GM12878 (cell line): ENCODE results near the gene ADSS2. TPM values are rescaled to one million over a fixed set of nuclear protein-coding genes. Genes with fewer than 3 reads are reported as not detected.
A peak's percentile ranks its signal among the peaks of the same experiment; 100 is the strongest.

ENCODE experiments used
- BHLHE40 ChIP-seq, 2 experiments: fragments of 450-650 bp in 1 of 2; IDR thresholded peaks; 2 replicates each; pipeline ENCODE4 v1.6.1; 2011 to 2017; ENCODE audit warnings: low read depth in 2 of 2, borderline replicate concordance in 1 of 2, improper control_type of control experiment in 1 of 2, low read length in 1 of 2, mild to moderate bottlenecking in 1 of 2
- CREB1 ChIP-seq: IDR thresholded peaks from 2 replicates; pipeline ENCODE4 v1.6.1; 2012; ENCODE audit warnings: low read depth, mild to moderate bottlenecking, inconsistent platforms
- DPF2 ChIP-seq: fragments of 450-650 bp; IDR thresholded peaks from 2 replicates; pipeline ENCODE4 v1.6.1; 2017; ENCODE audit warnings: mild to moderate bottlenecking
- E2F4 ChIP-seq: IDR thresholded peaks from 2 replicates; pipeline ENCODE4 v1.6.1; 2012; ENCODE audit warnings: low read depth, low read length, improper control_type of control experiment
- FOXK2 ChIP-seq: fragments of 450-650 bp; IDR thresholded peaks from 2 replicates; pipeline ENCODE4 v1.6.1; 2017; ENCODE audit warnings: mild to moderate bottlenecking, moderate library complexity
- HCFC1 ChIP-seq: fragments of 150-350 bp; IDR thresholded peaks from 2 replicates; pipeline ENCODE4 v1.6.1; 2014; ENCODE audit warnings: low read length
- HDAC2 ChIP-seq: fragments of 200-600 bp; sonication (generic); IDR thresholded peaks from 2 replicates; pipeline ENCODE4 v1.6.1; 2017
- NFXL1 ChIP-seq: fragments of 450-650 bp; IDR thresholded peaks from 2 replicates; pipeline ENCODE4 v1.6.1; 2017; ENCODE audit warnings: antibody characterized with exemption, mild to moderate bottlenecking, borderline replicate concordance
- NR2F1 ChIP-seq: fragments of 450-650 bp; conservative IDR thresholded peaks from 2 replicates; pipeline ENCODE4 v1.6.1; 2017; ENCODE audit warnings: mild to moderate bottlenecking
- POLR2A ChIP-seq: IDR thresholded peaks from 2 replicates; pipeline ENCODE4 v1.6.1; 2011; ENCODE audit warnings: low read depth, mild to moderate bottlenecking, low read length
- POLR2AphosphoS2 ChIP-seq: IDR thresholded peaks from 2 replicates; pipeline ENCODE4 v1.6.1; 2011; ENCODE audit warnings: low read depth, mild to moderate bottlenecking, low read length, improper control_type of control experiment, moderate library complexity
- RAD21 ChIP-seq: IDR thresholded peaks from 2 replicates; pipeline ENCODE4 v1.6.1; 2011; ENCODE audit warnings: mild to moderate bottlenecking, low read depth, low read length, moderate library complexity; ENCODE audit not compliant: insufficient read depth
- RBBP5 ChIP-seq: fragments of 200-600 bp; sonication (generic); conservative IDR thresholded peaks from 2 replicates; pipeline ENCODE4 v1.6.1; 2016
- SIX5 ChIP-seq: IDR thresholded peaks from 2 replicates; pipeline ENCODE4 v1.6.1; 2011; ENCODE audit warnings: mild to moderate bottlenecking, low read depth, low read length, moderate library complexity; ENCODE audit not compliant: severe bottlenecking
- STAT1 ChIP-seq: fragments of 450-650 bp; conservative IDR thresholded peaks from 2 replicates; pipeline ENCODE4 v1.6.1; 2014; ENCODE audit warnings: antibody characterized with exemption, mild to moderate bottlenecking
- YY1 ChIP-seq: IDR thresholded peaks from 2 replicates; pipeline ENCODE4 v1.6.1; 2011; ENCODE audit warnings: low read depth, mild to moderate bottlenecking, low read length
- polyA plus RNA-seq, 11 experiments: library from polyadenylated mRNA; depleted of rRNA in 4 of 11; unstranded in 6 of 11; stranded (reverse) in 5 of 11; fragments of >200 nt; fragmentation: Nextera tagmentation in 4 of 11; fragmentation: Illumina TruSeq in 1 of 11; extraction: Ambion mirVana in 4 of 11; extraction: Trizol in 1 of 11; gene quantifications; 1 replicate in 1 of 11; 2 replicates in 10 of 11; pipeline versions ENCODE4 v1.2.1 to v1.2.3, GENCODE V29; 2011 to 2016; ENCODE audit warnings: inconsistent platforms in 2 of 11, missing spikeins in 2 of 11, low read depth in 1 of 11
- total RNA-seq, 4 experiments: library from RNA; depleted of rRNA in 3 of 4; stranded (reverse); fragments of >200 nt in 3 of 4; fragmentation: Illumina TruSeq in 1 of 4; extraction: Trizol in 1 of 4; gene quantifications; 2 replicates each; pipeline versions ENCODE4 v1.2.1 to v1.2.3, GENCODE V29; 2013 to 2021
- TF ChIP-seq, protein P1 (sequence below): fragments of 450-650 bp; IDR thresholded peaks from 2 replicates; pipeline ENCODE4 v1.6.1; 2014; ENCODE audit warnings: mild to moderate bottlenecking
- TF ChIP-seq, protein P2 (sequence below): IDR thresholded peaks from 2 replicates; pipeline ENCODE4 v1.6.1; 2011; ENCODE audit warnings: borderline replicate concordance, low read depth, mild to moderate bottlenecking, moderate library complexity, low read length; ENCODE audit not compliant: insufficient read depth, poor library complexity, severe bottlenecking
- TF ChIP-seq, protein P3 (sequence below): fragments of 450-650 bp; formaldehyde crosslinking; IDR thresholded peaks from 2 replicates; pipeline ENCODE4 v1.4.0; 2022; ENCODE audit warnings: mild to moderate bottlenecking, moderate library complexity
- TF ChIP-seq, protein P4 (sequence below): IDR thresholded peaks from 2 replicates; pipeline ENCODE4 v1.6.1; 2012; ENCODE audit warnings: low read depth, low read length, improper control_type of control experiment
- TF ChIP-seq, protein P5 (sequence below): IDR thresholded peaks from 2 replicates; pipeline ENCODE4 v1.6.1; 2011; ENCODE audit warnings: mild to moderate bottlenecking, low read depth, low read length, moderate library complexity; ENCODE audit not compliant: insufficient replicate concordance

ADSS2 gene
- total and polyA plus RNA-seq, 10 of the 15 experiments (the other 5 are each of a cell fraction or from before 2014, with no cell fraction given), result 8.1 to 49.3 (median 40.6) TPM

DNA sequence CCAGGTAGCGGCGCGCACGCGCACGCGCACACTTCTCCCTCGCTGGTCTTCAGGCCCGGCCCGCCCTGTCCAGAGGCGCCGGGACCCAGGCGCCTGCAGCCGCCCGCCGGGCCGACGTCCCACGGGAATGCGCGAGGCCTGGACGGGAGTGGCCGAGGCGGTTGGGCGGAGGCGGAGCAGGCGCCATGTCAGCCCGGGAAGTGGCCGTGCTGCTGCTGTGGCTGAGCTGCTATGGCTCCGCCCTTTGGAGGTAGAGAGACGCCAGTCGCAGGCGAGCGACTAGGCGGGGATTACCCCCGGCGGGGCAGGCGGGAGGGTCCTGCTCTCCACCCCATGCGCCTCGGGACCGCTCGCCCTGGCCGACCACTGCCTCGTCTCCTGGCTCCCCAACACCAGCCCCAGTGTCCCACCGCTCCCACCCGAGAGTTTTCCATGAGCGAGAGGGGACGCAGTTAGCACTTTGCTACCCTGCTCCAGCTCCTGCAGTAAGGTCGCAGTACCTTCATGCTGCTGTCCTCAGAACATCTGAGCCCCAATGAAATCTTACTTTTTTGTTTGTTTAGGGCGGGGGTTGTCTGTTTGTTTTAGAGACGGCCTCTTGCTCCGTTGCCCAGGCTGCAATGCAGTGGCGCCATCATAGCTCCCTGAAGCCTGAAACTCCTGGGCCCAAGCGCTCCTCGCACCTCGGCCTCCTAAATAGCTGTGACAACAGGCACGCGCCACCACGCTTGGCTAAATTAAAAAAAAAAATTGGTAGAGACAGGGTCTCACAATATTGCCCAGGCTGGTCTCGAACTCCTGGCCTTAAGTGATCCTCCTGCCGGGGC is 9.7 kb upstream of the ADSS2 start, which contains the start of gene CATSPERE (continued):
- TF ChIP-seq STAT1, result no peak
- peak; percentile 58 for TF ChIP-seq DPF2
- TF ChIP-seq NR2F1, result 0 out of 2 replicates have a peak, but pooled peaks have one; percentile 15
- TF ChIP-seq E2F4, result no peak
- TF ChIP-seq, protein P1, sequence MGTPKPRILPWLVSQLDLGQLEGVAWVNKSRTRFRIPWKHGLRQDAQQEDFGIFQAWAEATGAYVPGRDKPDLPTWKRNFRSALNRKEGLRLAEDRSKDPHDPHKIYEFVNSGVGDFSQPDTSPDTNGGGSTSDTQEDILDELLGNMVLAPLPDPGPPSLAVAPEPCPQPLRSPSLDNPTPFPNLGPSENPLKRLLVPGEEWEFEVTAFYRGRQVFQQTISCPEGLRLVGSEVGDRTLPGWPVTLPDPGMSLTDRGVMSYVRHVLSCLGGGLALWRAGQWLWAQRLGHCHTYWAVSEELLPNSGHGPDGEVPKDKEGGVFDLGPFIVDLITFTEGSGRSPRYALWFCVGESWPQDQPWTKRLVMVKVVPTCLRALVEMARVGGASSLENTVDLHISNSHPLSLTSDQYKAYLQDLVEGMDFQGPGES, result no peak
- TF ChIP-seq, protein P2, sequence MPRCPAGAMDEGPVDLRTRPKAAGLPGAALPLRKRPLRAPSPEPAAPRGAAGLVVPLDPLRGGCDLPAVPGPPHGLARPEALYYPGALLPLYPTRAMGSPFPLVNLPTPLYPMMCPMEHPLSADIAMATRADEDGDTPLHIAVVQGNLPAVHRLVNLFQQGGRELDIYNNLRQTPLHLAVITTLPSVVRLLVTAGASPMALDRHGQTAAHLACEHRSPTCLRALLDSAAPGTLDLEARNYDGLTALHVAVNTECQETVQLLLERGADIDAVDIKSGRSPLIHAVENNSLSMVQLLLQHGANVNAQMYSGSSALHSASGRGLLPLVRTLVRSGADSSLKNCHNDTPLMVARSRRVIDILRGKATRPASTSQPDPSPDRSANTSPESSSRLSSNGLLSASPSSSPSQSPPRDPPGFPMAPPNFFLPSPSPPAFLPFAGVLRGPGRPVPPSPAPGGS, result no peak
- TF ChIP-seq NFXL1, result no peak
- no peak for TF ChIP-seq SIX5
- TF ChIP-seq, protein P3, sequence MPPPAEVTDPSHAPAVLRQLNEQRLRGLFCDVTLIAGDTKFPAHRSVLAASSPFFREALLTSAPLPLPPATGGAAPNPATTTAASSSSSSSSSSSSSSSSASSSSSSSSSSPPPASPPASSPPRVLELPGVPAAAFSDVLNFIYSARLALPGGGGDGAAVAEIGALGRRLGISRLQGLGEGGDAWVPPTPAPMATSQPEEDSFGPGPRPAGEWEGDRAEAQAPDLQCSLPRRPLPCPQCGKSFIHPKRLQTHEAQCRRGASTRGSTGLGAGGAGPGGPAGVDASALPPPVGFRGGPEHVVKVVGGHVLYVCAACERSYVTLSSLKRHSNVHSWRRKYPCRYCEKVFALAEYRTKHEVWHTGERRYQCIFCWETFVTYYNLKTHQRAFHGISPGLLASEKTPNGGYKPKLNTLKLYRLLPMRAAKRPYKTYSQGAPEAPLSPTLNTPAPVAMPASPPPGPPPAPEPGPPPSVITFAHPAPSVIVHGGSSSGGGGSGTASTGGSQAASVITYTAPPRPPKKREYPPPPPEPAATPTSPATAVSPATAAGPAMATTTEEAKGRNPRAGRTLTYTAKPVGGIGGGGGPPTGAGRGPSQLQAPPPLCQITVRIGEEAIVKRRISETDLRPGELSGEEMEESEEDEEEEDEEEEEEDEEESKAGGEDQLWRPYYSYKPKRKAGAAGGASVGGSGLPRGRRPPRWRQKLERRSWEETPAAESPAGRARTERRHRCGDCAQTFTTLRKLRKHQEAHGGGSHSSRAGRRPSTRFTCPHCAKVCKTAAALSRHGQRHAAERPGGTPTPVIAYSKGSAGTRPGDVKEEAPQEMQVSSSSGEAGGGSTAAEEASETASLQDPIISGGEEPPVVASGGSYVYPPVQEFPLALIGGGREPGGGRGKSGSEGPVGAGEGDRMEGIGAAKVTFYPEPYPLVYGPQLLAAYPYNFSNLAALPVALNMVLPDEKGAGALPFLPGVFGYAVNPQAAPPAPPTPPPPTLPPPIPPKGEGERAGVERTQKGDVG (CRISPR knock-in tag), result no peak
- TF ChIP-seq FOXK2, result no peak
- peak; percentile 92 for TF ChIP-seq YY1
- TF ChIP-seq HCFC1, result peak; percentile 37; the same call in 1 of the 2 replicates
- no peak for TF ChIP-seq CREB1
- TF ChIP-seq, protein P4, sequence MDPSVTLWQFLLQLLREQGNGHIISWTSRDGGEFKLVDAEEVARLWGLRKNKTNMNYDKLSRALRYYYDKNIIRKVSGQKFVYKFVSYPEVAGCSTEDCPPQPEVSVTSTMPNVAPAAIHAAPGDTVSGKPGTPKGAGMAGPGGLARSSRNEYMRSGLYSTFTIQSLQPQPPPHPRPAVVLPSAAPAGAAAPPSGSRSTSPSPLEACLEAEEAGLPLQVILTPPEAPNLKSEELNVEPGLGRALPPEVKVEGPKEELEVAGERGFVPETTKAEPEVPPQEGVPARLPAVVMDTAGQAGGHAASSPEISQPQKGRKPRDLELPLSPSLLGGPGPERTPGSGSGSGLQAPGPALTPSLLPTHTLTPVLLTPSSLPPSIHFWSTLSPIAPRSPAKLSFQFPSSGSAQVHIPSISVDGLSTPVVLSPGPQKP, result no peak
- no peak for TF ChIP-seq RAD21
- no peak for TF ChIP-seq POLR2AphosphoS2
- TF ChIP-seq, protein P5, sequence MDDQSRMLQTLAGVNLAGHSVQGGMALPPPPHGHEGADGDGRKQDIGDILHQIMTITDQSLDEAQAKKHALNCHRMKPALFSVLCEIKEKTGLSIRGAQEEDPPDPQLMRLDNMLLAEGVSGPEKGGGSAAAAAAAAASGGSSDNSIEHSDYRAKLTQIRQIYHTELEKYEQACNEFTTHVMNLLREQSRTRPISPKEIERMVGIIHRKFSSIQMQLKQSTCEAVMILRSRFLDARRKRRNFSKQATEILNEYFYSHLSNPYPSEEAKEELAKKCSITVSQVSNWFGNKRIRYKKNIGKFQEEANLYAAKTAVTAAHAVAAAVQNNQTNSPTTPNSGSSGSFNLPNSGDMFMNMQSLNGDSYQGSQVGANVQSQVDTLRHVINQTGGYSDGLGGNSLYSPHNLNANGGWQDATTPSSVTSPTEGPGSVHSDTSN, result no peak
- no peak for TF ChIP-seq HDAC2
- peak; percentile 91 for TF ChIP-seq POLR2A
- peak in 1 of 2 experiments; percentile 73; a peak in 2 of 4 replicates for TF ChIP-seq BHLHE40 (IDR thresholded peaks at IDR 0.05; ENCODE audit: borderline replicate concordance in 1 of 2, low read depth in 2 of 2, low read length in 1 of 2)
- TF ChIP-seq RBBP5, result no peak
